A673 (cell line): Measurements from ENCODE around the gene LGALS14.

Experiments used
- EZH2 ChIP-seq: fragments of 200-600 bp; sonication (generic); IDR thresholded peaks from 2 replicates; pipeline ENCODE4 v1.6.1; 2017; ENCODE audit warnings: borderline replicate concordance, low read depth, mild to moderate bottlenecking, mixed read lengths, antibody characterized with exemption, low read length; ENCODE audit not compliant: poor library complexity, severe bottlenecking
- TF ChIP-seq, protein P1 (sequence below): fragments of 300-800, 200-600 bp; sonication (generic); conservative IDR thresholded peaks from 2 replicates; pipeline ENCODE4 v1.5.1; 2017; ENCODE audit warnings: low read depth, mild to moderate bottlenecking, antibody characterized with exemption, low read length, moderate library complexity, mixed read lengths

- TF ChIP-seq, protein P1, sequence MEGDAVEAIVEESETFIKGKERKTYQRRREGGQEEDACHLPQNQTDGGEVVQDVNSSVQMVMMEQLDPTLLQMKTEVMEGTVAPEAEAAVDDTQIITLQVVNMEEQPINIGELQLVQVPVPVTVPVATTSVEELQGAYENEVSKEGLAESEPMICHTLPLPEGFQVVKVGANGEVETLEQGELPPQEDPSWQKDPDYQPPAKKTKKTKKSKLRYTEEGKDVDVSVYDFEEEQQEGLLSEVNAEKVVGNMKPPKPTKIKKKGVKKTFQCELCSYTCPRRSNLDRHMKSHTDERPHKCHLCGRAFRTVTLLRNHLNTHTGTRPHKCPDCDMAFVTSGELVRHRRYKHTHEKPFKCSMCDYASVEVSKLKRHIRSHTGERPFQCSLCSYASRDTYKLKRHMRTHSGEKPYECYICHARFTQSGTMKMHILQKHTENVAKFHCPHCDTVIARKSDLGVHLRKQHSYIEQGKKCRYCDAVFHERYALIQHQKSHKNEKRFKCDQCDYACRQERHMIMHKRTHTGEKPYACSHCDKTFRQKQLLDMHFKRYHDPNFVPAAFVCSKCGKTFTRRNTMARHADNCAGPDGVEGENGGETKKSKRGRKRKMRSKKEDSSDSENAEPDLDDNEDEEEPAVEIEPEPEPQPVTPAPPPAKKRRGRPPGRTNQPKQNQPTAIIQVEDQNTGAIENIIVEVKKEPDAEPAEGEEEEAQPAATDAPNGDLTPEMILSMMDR: no peak
- no peak for TF ChIP-seq EZH2
Observed at GRCh38 chr19:39733841-39734240, 29.6 kb downstream of the LGALS14 start.
